ENCODE data around the gene PRPF40A.

PRPF40A gene

DNA sequence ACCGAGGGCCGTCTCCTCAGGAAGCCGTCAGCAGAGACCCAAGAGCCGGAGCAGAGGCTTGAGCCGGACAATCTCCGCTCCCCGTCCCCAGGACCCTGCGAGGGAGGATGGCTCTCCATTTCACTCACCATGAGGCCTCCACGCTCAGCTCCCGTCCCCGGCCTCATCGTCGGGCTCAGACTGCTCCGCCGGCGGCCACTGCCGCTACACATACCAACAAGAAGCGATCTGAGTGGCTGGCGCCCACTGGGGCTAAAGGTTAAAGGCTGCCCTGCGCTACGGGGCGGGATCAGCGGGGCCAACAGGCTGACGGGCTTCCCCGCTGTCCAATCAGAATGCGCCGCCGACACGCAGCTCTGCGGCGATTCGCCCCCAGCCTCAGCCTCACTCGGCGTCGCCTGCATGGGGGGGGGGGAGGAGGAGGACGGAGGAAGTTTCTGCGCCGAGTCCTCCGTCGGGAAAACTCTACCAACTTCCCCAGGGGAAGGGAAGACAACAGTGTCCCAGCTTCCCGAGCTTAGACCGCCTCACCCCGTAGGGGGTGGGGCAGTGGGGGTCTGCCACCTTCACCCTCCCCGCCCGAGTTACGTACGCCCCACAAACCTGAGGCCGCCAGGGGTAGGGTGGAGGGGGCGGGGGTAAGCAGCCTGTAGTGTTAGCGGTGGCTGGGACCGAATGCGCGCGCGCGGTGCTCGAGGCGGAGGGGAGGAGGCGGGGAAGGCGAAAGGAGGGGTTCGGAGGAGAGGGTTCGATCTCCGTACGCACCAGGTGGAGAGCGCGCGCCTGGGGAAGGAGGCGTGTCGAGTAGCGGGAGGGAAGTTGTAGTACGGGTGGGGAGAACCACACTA lies at the start of gene PRPF40A:
Gene PRPF40A (minus strand): TSS at position 234 of the 848 bp plus-strand sequence. CDS start 22 bp downstream, at position 212.
- Histone ChIP-seq H3K4me1 (ENCODE audit: control insufficient read depth, insufficient read depth, low read length) (0 out of 2 replicates have a peak, but pooled peaks cover 5% of the 10 kb centered on the region), H3K4me3 (ENCODE audit: low read depth, low read length) (peak within 1 kb of the TSS; percentile 100), H3K27ac (ENCODE audit: extremely low read depth, low read depth, low read length) (peak within 1 kb of the TSS; percentile 89), H3K9me3 (ENCODE audit: control insufficient read depth, insufficient read depth, low read depth, low read length) (no peaks in the 10 kb centered on the region), H3K36me3 (ENCODE audit: control insufficient read depth in 2 of 2, insufficient read depth in 1 of 2, low read length in 2 of 2) (peaks cover 26 to 55% of the 10 kb centered on the region in 2 experiments)
- POLR2A ChIA-PET = interaction anchor here (0.6 to 2.0 kb wide), 22 partner anchors 9 to 1912 kb away, joined by 3 to 16 read pairs (median 4); partner anchors contain the start of gene STAM2
- CTCF ChIA-PET = interaction anchor here (0.6 to 2.2 kb wide), 5 partner anchors 12 to 47 kb away, joined by 3 to 8 read pairs (median 6); no protein-coding TSS in a partner anchor
- TF ChIP-seq, protein P1, sequence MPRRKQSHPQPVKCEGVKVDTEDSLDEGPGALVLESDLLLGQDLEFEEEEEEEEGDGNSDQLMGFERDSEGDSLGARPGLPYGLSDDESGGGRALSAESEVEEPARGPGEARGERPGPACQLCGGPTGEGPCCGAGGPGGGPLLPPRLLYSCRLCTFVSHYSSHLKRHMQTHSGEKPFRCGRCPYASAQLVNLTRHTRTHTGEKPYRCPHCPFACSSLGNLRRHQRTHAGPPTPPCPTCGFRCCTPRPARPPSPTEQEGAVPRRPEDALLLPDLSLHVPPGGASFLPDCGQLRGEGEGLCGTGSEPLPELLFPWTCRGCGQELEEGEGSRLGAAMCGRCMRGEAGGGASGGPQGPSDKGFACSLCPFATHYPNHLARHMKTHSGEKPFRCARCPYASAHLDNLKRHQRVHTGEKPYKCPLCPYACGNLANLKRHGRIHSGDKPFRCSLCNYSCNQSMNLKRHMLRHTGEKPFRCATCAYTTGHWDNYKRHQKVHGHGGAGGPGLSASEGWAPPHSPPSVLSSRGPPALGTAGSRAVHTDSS (tag by site-specific recombination; IDR thresholded peaks at IDR 0.05) = peak; percentile 72
- TF ChIP-seq ZSCAN30 (tag by site-specific recombination; IDR thresholded peaks at IDR 0.05) = peak; percentile 45
- TF ChIP-seq, protein P2, sequence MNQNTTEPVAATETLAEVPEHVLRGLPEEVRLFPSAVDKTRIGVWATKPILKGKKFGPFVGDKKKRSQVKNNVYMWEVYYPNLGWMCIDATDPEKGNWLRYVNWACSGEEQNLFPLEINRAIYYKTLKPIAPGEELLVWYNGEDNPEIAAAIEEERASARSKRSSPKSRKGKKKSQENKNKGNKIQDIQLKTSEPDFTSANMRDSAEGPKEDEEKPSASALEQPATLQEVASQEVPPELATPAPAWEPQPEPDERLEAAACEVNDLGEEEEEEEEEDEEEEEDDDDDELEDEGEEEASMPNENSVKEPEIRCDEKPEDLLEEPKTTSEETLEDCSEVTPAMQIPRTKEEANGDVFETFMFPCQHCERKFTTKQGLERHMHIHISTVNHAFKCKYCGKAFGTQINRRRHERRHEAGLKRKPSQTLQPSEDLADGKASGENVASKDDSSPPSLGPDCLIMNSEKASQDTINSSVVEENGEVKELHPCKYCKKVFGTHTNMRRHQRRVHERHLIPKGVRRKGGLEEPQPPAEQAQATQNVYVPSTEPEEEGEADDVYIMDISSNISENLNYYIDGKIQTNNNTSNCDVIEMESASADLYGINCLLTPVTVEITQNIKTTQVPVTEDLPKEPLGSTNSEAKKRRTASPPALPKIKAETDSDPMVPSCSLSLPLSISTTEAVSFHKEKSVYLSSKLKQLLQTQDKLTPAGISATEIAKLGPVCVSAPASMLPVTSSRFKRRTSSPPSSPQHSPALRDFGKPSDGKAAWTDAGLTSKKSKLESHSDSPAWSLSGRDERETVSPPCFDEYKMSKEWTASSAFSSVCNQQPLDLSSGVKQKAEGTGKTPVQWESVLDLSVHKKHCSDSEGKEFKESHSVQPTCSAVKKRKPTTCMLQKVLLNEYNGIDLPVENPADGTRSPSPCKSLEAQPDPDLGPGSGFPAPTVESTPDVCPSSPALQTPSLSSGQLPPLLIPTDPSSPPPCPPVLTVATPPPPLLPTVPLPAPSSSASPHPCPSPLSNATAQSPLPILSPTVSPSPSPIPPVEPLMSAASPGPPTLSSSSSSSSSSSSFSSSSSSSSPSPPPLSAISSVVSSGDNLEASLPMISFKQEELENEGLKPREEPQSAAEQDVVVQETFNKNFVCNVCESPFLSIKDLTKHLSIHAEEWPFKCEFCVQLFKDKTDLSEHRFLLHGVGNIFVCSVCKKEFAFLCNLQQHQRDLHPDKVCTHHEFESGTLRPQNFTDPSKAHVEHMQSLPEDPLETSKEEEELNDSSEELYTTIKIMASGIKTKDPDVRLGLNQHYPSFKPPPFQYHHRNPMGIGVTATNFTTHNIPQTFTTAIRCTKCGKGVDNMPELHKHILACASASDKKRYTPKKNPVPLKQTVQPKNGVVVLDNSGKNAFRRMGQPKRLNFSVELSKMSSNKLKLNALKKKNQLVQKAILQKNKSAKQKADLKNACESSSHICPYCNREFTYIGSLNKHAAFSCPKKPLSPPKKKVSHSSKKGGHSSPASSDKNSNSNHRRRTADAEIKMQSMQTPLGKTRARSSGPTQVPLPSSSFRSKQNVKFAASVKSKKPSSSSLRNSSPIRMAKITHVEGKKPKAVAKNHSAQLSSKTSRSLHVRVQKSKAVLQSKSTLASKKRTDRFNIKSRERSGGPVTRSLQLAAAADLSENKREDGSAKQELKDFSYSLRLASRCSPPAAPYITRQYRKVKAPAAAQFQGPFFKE (tag by site-specific recombination; IDR thresholded peaks at IDR 0.05; ENCODE audit: borderline replicate concordance) = no peak
- peak; percentile 87 for TF ChIP-seq ZNF10 (tag by site-specific recombination; IDR thresholded peaks at IDR 0.05)
- no peak for TF ChIP-seq ZNF837 (tag by site-specific recombination; IDR thresholded peaks at IDR 0.05)
- TF ChIP-seq ZNF571 (tag by site-specific recombination; IDR thresholded peaks at IDR 0.05) = no peak
- TF ChIP-seq, protein P3, sequence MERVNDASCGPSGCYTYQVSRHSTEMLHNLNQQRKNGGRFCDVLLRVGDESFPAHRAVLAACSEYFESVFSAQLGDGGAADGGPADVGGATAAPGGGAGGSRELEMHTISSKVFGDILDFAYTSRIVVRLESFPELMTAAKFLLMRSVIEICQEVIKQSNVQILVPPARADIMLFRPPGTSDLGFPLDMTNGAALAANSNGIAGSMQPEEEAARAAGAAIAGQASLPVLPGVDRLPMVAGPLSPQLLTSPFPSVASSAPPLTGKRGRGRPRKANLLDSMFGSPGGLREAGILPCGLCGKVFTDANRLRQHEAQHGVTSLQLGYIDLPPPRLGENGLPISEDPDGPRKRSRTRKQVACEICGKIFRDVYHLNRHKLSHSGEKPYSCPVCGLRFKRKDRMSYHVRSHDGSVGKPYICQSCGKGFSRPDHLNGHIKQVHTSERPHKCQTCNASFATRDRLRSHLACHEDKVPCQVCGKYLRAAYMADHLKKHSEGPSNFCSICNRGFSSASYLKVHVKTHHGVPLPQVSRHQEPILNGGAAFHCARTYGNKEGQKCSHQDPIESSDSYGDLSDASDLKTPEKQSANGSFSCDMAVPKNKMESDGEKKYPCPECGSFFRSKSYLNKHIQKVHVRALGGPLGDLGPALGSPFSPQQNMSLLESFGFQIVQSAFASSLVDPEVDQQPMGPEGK (tag by site-specific recombination; IDR thresholded peaks at IDR 0.05) = peak; percentile 96
- 0 out of 2 replicates have a peak, but pooled peaks have one; percentile 52 for TF ChIP-seq ZNF561 (tag by site-specific recombination; IDR thresholded peaks at IDR 0.05; ENCODE audit: borderline replicate concordance)
- peak; percentile 88 for TF ChIP-seq SP2 (tag by site-specific recombination; IDR thresholded peaks at IDR 0.05)
- peak; percentile 94 for TF ChIP-seq ZBTB48 (tag by site-specific recombination; IDR thresholded peaks at IDR 0.05)
- peak; percentile 94 for TF ChIP-seq GLIS2 (tag by site-specific recombination; IDR thresholded peaks at IDR 0.05)
- TF ChIP-seq ZNF423 (tag by site-specific recombination; IDR thresholded peaks at IDR 0.05) = no peak
- TF ChIP-seq ZIC2 (tag by site-specific recombination; IDR thresholded peaks at IDR 0.05) = peak; percentile 25; the same call in 1 of the 2 replicates
- TF ChIP-seq ZNF335 (tag by site-specific recombination; conservative IDR thresholded peaks at IDR 0.05) = peak; percentile 61
- TF ChIP-seq, protein P4, sequence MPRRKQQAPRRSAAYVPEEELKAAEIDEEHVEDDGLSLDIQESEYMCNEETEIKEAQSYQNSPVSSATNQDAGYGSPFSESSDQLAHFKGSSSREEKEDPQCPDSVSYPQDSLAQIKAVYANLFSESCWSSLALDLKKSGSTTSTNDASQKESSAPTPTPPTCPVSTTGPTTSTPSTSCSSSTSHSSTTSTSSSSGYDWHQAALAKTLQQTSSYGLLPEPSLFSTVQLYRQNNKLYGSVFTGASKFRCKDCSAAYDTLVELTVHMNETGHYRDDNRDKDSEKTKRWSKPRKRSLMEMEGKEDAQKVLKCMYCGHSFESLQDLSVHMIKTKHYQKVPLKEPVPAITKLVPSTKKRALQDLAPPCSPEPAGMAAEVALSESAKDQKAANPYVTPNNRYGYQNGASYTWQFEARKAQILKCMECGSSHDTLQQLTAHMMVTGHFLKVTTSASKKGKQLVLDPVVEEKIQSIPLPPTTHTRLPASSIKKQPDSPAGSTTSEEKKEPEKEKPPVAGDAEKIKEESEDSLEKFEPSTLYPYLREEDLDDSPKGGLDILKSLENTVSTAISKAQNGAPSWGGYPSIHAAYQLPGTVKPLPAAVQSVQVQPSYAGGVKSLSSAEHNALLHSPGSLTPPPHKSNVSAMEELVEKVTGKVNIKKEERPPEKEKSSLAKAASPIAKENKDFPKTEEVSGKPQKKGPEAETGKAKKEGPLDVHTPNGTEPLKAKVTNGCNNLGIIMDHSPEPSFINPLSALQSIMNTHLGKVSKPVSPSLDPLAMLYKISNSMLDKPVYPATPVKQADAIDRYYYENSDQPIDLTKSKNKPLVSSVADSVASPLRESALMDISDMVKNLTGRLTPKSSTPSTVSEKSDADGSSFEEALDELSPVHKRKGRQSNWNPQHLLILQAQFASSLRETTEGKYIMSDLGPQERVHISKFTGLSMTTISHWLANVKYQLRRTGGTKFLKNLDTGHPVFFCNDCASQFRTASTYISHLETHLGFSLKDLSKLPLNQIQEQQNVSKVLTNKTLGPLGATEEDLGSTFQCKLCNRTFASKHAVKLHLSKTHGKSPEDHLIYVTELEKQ (tag by site-specific recombination; IDR thresholded peaks at IDR 0.05; ENCODE audit: borderline replicate concordance) = no peak
- TF ChIP-seq, protein P5, sequence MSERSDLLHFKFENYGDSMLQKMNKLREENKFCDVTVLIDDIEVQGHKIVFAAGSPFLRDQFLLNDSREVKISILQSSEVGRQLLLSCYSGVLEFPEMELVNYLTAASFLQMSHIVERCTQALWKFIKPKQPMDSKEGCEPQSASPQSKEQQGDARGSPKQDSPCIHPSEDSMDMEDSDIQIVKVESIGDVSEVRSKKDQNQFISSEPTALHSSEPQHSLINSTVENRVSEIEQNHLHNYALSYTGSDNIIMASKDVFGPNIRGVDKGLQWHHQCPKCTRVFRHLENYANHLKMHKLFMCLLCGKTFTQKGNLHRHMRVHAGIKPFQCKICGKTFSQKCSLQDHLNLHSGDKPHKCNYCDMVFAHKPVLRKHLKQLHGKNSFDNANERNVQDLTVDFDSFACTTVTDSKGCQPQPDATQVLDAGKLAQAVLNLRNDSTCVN (tag by site-specific recombination; optimal IDR thresholded peaks at IDR 0.05) = no peak
- TF ChIP-seq, protein P6, sequence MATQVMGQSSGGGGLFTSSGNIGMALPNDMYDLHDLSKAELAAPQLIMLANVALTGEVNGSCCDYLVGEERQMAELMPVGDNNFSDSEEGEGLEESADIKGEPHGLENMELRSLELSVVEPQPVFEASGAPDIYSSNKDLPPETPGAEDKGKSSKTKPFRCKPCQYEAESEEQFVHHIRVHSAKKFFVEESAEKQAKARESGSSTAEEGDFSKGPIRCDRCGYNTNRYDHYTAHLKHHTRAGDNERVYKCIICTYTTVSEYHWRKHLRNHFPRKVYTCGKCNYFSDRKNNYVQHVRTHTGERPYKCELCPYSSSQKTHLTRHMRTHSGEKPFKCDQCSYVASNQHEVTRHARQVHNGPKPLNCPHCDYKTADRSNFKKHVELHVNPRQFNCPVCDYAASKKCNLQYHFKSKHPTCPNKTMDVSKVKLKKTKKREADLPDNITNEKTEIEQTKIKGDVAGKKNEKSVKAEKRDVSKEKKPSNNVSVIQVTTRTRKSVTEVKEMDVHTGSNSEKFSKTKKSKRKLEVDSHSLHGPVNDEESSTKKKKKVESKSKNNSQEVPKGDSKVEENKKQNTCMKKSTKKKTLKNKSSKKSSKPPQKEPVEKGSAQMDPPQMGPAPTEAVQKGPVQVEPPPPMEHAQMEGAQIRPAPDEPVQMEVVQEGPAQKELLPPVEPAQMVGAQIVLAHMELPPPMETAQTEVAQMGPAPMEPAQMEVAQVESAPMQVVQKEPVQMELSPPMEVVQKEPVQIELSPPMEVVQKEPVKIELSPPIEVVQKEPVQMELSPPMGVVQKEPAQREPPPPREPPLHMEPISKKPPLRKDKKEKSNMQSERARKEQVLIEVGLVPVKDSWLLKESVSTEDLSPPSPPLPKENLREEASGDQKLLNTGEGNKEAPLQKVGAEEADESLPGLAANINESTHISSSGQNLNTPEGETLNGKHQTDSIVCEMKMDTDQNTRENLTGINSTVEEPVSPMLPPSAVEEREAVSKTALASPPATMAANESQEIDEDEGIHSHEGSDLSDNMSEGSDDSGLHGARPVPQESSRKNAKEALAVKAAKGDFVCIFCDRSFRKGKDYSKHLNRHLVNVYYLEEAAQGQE (tag by site-specific recombination; IDR thresholded peaks at IDR 0.05) = no peak
